Skeletal muscle tissue (tissue), 4 donors: ENCODE measurements around the gene DAND5. TPM values are rescaled to one million over a fixed set of nuclear protein-coding genes. Genes with fewer than 3 reads are reported as not detected.
"Not testable (repeated sequence)": the region's sequence is repeated elsewhere in the genome, so short reads cannot be mapped to it uniquely, and the experiment has no call there.

Experiments used
- H3K27ac ChIP-seq: one replicate; pipeline ENCODE4 v1.7.0; 2013; ENCODE audit warnings: mild to moderate bottlenecking, low read depth, low read length, inconsistent platforms
- H3K27me3 ChIP-seq, 3 donors: one replicate each; pipeline ENCODE4 v1.7.0; 2013; ENCODE audit warnings: low read length in 3 of 3; ENCODE audit not compliant: control insufficient read depth in 3 of 3, insufficient read depth in 3 of 3
- H3K36me3 ChIP-seq, 3 donors: one replicate each; pipeline ENCODE4 v1.7.0; 2013; ENCODE audit warnings: low read length in 3 of 3; ENCODE audit not compliant: control insufficient read depth in 3 of 3, insufficient read depth in 3 of 3
- H3K4me1 ChIP-seq, 3 donors: one replicate each; pipeline ENCODE4 v1.7.0; 2013; ENCODE audit warnings: low read length in 3 of 3, mild to moderate bottlenecking in 3 of 3; ENCODE audit not compliant: control insufficient read depth in 3 of 3, insufficient read depth in 3 of 3
- H3K4me3 ChIP-seq, 3 donors: one replicate each; pipeline ENCODE4 v1.7.0; 2013; ENCODE audit warnings: low read length in 3 of 3
- H3K9ac ChIP-seq, 3 donors: one replicate each; pipeline ENCODE4 v1.7.0; 2013; ENCODE audit warnings: low read length in 3 of 3, mild to moderate bottlenecking in 3 of 3, moderate library complexity in 2 of 3, low read depth in 1 of 3
- H3K9me3 ChIP-seq, 3 donors: one replicate each; pipeline ENCODE4 v1.7.0; 2013; ENCODE audit warnings: low read length in 3 of 3; ENCODE audit not compliant: control insufficient read depth in 3 of 3
- total RNA-seq: library from RNA; depleted of rRNA; stranded (reverse); fragments of >200 nt; gene quantifications from one replicate; pipeline ENCODE4 v1.2.3, GENCODE V29; 2014
- donor health status: Osteomylitis.

Gene DAND5
- total RNA-seq, 1 donor from 2014 or later: not detected

DNA sequence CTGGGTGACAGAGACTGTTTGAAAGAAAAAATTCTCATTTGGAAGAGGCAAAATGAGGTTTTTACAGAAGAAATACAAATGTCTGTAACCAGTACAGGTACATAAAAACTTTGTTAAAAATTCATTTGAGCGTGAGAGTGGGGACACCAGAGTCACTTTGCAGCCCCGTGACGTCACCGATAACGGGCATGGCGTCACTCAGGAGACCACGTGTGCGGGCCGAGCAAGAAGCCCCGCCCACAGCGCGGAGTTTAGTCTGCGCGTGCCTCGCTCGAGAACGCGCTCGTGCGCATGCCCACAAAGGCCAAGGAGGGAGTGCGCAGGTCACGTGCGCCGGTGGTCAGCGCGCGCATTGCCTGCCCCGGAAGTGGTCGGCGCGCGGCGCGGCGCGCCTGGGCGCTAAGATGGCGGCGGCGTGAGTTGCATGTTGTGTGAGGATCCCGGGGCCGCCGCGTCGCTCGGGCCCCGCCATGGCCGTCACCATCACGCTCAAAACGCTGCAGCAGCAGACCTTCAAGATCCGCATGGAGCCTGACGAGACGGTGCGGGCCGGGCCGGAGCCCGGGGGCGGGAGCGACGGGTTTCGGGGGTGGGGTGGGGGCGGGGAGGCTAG is 23.8 kb upstream of the DAND5 start, which contains the start of gene RAD23A:
TSS of gene RAD23A (plus strand) at position 384 of the 613 bp plus-strand sequence. CDS start at position 471, 87 bp downstream.
- no peaks in the 10 kb centered on the region for H3K27me3 ChIP-seq
- H3K4me3 ChIP-seq: peak within 1 kb of the TSS; percentile 70 to 79 (median 78)
- peaks cover 56 to 59% (median 57%) of the 10 kb centered on the region in 3 donors for H3K36me3 ChIP-seq
- no peaks in the 10 kb centered on the region for H3K9me3 ChIP-seq
- peak within 1 kb of the TSS; percentile 69 to 86 (median 85) for H3K9ac ChIP-seq
- H3K27ac ChIP-seq: peak within 1 kb of the TSS; percentile 91
- peaks cover 44 to 56% (median 45%) of the 10 kb centered on the region in 3 donors for H3K4me1 ChIP-seq

DNA sequence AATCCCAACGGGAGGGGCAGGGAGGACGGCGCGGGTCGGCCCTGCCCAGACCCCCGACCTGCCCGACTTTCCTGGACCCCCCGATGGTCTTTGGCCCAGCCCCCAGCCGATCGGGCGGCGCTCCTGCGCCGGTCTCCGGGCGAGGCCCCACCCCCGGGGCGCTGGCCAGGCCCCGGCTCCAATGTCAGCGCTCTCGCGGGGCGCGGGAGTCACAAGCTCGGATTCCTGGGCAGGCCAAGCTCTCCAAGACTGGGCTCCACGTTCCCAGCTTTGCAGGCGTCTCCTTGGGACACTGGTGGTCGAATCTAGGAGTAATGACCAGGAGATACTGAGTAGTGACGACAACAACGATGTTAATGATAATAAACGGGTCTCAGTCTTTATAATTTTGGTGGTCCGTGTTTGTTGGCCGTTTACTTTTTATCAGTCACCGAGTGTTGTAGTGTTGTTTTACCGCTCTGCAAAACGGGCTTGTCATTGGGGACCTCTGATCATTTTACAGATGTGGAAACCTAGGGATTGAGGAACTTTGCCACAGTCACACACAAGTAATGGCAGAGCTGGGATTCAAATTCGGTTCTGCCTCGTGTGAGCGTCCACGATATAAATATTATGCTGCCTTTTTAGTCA is 23.2 kb upstream of the DAND5 start:
- H3K4me3 ChIP-seq: peak overlapping the region; percentile 70 to 79 (median 78)
- H3K9ac ChIP-seq: peak overlapping the region; percentile 69 to 86 (median 85)
- no peaks in the 10 kb centered on the region for H3K27me3 ChIP-seq
- no peaks in the 10 kb centered on the region for H3K9me3 ChIP-seq
- peaks cover 52 to 57% (median 56%) of the 10 kb centered on the region in 3 donors for H3K36me3 ChIP-seq
- peak overlapping the region; percentile 91 for H3K27ac ChIP-seq
- H3K4me1 ChIP-seq: peaks cover 39 to 50% (median 40%) of the 10 kb centered on the region in 3 donors

DNA sequence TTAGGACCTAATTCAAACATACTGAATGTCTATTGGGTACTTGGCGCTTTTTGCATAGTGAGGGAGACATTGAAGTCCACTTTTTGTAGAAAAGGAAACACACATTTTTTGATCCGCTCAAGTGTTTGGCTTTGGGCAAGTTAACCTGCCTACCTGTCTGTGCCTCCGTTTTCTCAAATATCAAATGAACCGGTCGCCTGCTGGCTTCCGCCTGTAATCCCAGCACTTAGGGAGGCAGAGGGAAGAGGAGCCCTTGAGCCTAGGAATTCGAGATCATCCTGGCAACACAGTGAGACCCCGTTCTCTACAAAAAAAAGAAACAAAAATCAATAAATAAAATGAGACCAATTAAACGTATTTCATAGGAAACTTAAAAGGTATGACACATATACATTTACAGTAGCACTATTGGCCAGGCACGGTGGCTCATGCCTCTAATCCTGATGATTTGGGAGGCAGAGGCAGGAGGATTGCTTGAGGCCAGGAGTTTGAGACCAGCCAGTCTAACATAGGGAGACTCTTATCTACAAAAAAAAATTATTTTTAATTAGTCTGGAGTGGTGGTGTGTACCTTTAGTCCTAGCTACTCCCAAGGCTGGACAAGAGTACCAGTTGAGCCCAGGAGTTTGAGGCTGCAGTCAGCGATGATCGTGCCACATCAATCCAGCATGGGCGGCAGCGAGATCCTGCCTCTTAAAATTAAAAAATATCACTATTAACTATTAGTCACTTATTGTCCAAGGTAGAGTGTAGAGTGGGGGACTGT is 22.5 kb upstream of the DAND5 start:
- Histone ChIP-seq H3K9me3 (no peaks in the 10 kb centered on the region), H3K4me1 (peaks cover 41 to 55% (median 42%) of the 10 kb centered on the region in 3 donors), H3K4me3 (peak overlapping the region; percentile 70 to 79 (median 78)), H3K27me3 (no peaks in the 10 kb centered on the region), H3K9ac (peak overlapping the region; percentile 69 to 86 (median 85)), H3K27ac (peak overlapping the region; percentile 91), H3K36me3 (peaks cover 50 to 55% (median 54%) of the 10 kb centered on the region in 3 donors)

DNA sequence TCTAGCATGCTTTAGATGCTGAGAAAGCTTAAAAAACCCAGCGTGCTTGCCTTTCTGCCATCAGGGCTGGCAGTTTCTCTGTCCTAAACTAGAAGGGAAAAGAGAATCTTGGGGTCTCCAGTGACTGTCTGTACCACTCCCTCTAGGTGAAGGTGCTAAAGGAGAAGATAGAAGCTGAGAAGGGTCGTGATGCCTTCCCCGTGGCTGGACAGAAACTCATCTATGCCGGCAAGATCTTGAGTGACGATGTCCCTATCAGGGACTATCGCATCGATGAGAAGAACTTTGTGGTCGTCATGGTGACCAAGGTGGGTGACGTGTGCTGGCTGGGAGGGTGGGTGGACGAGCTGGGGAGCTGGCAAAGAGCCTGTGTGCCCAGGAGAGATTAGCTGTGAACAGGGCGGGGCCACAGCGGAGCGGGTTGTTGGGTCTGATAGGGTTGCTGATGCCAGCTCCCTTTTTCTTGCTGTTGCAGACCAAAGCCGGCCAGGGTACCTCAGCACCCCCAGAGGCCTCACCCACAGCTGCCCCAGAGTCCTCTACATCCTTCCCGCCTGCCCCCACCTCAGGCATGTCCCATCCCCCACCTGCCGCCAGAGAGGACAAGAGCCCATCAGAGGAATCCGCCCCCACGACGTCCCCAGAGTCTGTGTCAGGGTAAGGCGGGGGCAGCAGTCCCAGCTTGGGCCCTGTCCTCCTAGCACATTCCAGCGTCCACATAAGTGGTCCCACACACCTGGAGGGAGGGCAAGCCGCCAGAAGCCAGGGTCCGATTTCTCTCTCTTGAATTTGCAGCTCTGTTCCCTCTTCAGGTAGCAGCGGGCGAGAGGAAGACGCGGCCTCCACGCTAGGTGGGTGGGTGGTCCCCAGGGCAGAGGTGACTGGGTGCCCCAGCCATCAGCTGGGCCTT is 21.4 kb upstream of the DAND5 start:
- H3K36me3 ChIP-seq: peaks cover 51 to 63% (median 55%) of the 10 kb centered on the region in 3 donors
- no peaks in the 10 kb centered on the region for H3K27me3 ChIP-seq
- H3K9ac ChIP-seq: peak overlapping the region; percentile 47 to 85 (median 59)
- H3K4me3 ChIP-seq: peak overlapping the region in 1 of 3 donors; percentile 24
- no peaks in the 10 kb centered on the region for H3K9me3 ChIP-seq
- H3K4me1 ChIP-seq: peaks cover 43 to 61% (median 52%) of the 10 kb centered on the region in 3 donors
- peak overlapping the region; percentile 52 for H3K27ac ChIP-seq

DNA sequence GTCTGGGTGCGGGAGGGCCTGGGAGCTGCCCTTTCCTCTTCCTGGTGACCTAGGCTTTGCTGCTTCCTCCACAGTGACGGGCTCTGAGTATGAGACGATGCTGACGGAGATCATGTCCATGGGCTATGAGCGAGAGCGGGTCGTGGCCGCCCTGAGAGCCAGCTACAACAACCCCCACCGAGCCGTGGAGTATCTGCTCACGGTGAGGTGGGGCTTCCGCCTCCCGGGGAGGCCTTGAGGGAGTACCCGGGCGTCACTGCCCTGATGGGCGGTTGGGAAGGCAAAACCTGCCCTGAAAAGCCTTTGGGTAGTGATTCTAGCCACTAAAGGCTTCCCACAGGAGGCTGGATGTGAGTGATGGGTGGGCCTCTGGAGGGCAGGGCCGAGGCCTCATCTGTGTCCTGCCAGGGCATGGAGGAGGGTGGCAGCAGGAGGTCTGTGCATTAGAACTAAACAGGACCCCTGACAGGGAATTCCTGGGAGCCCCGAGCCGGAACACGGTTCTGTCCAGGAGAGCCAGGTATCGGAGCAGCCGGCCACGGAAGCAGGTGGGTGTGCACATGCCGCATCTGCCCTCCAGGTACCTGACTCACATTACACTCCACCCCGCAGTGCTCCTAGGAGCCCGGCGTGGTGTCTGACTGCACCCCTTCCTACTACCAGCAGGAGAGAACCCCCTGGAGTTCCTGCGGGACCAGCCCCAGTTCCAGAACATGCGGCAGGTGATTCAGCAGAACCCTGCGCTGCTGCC is 20.6 kb upstream of the DAND5 start:
- Histone ChIP-seq H3K4me1 (peaks cover 47 to 60% (median 60%) of the 10 kb centered on the region in 3 donors), H3K27ac (peak overlapping the region; percentile 52), H3K4me3 (no peak overlapping the region), H3K9ac (peak overlapping the region in 2 of 3 donors; percentile 23 to 47), H3K36me3 (peaks cover 50 to 55% (median 54%) of the 10 kb centered on the region in 3 donors), H3K27me3 (no peaks in the 10 kb centered on the region), H3K9me3 (no peaks in the 10 kb centered on the region)

DNA sequence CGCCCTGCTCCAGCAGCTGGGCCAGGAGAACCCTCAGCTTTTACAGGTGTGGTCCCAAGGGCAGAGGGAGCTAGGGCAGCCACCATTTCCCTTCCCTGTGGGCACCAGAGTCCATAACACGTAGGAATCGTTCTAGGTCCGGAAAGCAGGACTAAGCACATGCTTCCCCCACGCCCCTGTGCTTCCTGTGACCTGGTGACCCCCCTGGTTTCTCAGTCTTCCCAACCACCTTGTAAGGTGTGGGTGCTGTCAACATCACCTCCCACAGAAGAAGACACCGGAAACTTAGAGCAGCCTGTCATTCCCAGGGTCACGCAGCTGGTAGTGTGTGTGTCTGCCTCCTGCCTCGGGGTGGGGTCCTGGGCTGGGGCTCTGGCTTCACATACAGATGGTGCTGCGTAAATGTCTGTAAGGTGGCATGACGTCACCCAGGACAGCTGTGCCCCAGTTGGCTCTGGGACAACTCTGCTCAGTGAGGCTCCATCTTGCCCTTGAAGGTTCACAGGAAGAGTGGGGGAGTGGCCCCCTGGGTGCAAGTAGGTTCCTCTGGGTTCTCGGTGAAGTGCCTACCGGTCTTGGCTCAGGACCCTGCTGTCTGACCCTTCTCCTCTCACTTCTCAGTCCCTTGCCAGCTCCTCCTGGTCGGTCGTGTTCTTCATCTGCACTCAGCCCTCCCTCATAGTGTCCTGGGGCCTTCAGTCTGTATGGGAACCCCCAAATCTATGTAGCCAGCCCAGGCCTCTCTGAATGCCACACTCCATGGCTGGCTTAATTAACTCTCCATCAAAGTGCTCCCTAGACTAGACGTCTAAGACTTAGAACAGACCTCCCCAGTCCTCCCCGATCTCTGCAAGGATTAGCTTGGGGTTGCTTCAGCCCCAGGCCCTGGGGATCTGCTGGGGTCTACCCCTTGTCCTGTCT is 19.8 kb upstream of the DAND5 start:
- Histone ChIP-seq H3K27me3 (no peaks in the 10 kb centered on the region), H3K4me1 (peaks cover 55 to 69% (median 68%) of the 10 kb centered on the region in 3 donors), H3K27ac (peak overlapping the region; percentile 52)

DNA sequence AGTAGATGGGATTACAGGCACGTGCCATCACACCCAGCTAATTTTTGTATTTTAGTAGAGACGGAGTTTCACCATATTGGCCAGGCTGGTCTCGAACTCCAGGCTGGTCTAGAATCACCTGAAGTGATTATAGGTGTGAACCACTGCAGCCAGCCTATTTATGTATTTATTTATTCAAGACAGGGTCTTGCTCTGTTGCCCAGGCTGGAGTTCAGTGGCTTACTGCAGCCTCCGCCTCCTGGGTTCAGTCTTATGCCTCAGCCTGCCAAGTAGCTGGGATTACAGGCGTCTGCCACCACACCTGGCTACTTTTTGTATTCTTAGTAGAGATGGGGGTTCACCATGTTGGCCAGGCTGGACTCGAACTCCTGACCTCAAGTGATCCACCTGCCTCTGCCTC is 17.3 kb upstream of the DAND5 start:
- Histone ChIP-seq H3K27ac (peak overlapping the region; percentile 25), H3K36me3 (peaks cover 50 to 60% (median 56%) of the 10 kb centered on the region in 3 donors), H3K4me1 (peaks cover 64 to 81% (median 70%) of the 10 kb centered on the region in 3 donors)
- not testable (repeated sequence) for H3K4me3 ChIP-seq, H3K27me3 ChIP-seq, H3K9me3 ChIP-seq, H3K9ac ChIP-seq

More for the DNA sequence above, 19.8 kb upstream of the DAND5 start:
- Histone ChIP-seq H3K36me3 (peaks cover 51 to 57% (median 57%) of the 10 kb centered on the region in 3 donors), H3K9ac (peak overlapping the region in 2 of 3 donors; percentile 10 to 45), H3K9me3 (no peaks in the 10 kb centered on the region), H3K4me3 (no peak overlapping the region)

DNA sequence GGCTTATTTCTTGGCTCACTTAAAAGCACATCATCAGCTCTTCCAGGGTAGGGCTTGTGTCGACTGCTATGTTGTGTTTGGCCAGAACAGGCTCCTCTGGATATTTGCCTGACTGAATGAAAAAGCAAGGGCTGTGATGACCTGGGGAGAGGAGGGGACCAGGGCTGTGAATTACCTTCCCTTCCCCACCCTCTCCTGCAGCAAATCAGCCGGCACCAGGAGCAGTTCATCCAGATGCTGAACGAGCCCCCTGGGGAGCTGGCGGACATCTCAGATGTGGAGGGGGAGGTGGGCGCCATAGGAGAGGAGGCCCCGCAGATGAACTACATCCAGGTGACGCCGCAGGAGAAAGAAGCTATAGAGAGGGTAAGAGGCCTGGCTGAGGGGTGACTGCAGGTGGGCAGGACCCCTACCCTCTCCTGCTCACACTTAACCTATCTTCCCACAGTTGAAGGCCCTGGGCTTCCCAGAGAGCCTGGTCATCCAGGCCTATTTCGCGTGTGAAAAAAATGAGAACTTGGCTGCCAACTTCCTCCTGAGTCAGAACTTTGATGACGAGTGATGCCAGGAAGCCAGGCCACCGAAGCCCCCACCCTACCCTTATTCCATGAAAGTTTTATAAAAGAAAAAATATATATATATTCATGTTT is 16.8 kb upstream of the DAND5 start:
- peak overlapping the region in 1 of 3 donors; percentile 33 for H3K9ac ChIP-seq
- H3K27me3 ChIP-seq: no peaks in the 10 kb centered on the region
- H3K9me3 ChIP-seq: no peaks in the 10 kb centered on the region
- H3K4me1 ChIP-seq: peaks cover 59 to 76% (median 64%) of the 10 kb centered on the region in 3 donors
- H3K4me3 ChIP-seq: no peak overlapping the region
- peak overlapping the region; percentile 25 for H3K27ac ChIP-seq
- H3K36me3 ChIP-seq: peaks cover 50 to 59% (median 54%) of the 10 kb centered on the region in 3 donors
